GM12874 (cell line): ENCODE measurements around the gene CEACAM3.

Source experiments
- CTCF ChIP-seq: IDR thresholded peaks from 2 replicates; pipeline ENCODE4 v1.5.1; 2011; ENCODE audit warnings: low read depth, mild to moderate bottlenecking, control low read depth, low read length, moderate library complexity; ENCODE audit not compliant: insufficient read depth

Gene CEACAM3

GRCh38 chr19:41849067-41849466 lies 52.7 kb downstream of the CEACAM3 start:
- no peak for TF ChIP-seq CTCF

- no peak for TF ChIP-seq CTCF
Observed at GRCh38 chr19:41850381-41850780, 54.0 kb downstream of the CEACAM3 start.

DNA sequence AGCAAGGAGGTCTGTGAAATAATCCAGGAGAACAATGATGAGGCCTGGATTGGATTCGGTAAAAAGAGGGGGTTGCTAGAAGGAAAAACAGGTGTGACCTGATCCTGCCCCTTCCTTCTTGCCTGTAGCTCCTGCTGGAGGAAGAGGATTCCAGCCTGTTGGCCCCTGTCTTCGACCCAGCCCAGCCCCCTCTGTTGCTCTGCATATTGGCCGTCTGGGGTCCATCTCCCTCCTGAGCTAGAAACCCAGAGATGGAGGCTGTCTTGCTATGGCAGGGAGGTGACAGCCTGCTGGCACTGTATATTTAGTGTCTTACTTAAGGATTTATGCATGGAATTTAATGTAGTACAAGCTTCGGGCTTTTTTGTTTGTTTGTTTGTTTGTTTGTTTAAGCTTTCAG lies 55.1 kb downstream of the CEACAM3 start:
- TF ChIP-seq CTCF, result no peak

- no peak for TF ChIP-seq CTCF
Observed at GRCh38 chr19:41853344-41853743, 57.0 kb downstream of the CEACAM3 start.

GRCh38 chr19:41853768-41854167 lies 57.4 kb downstream of the CEACAM3 start:
- no peak for TF ChIP-seq CTCF

GRCh38 chr19:41859213-41859617 lies 62.8 kb downstream of the CEACAM3 start:
- TF ChIP-seq CTCF, result no peak; the same call in 1 of the 2 replicates

- peak; percentile 51; the same call in 1 of the 2 replicates for TF ChIP-seq CTCF
Observed at GRCh38 chr19:41859618-41860418, 63.4 kb downstream of the CEACAM3 start, which contains the start of gene RPS19. Gene RPS19 (plus strand): TSS chr19:41860255. CDS start chr19:41860775, 520 bp downstream.
